ENCODE measurements around the gene ZCCHC24. TPM values are rescaled to one million over a fixed set of nuclear protein-coding genes. Genes with fewer than 3 reads are reported as not detected.

Gene ZCCHC24
- total RNA-seq, 1 donor from 2014 or later, result 2.7 TPM

GRCh38 chr10:79446758-79447084 lies 1.3 kb upstream of the ZCCHC24 start:
- peak in 1 of 2 donors; percentile 35 for DNase-seq (ENCODE audit: low read depth in 2 of 2)

GRCh38 chr10:79445977-79446757 lies 743 bp upstream of the ZCCHC24 start:
- DNase-seq (ENCODE audit: low read depth in 2 of 2), result no peak

GRCh38 chr10:79444199-79445119 lies 965 bp downstream of the ZCCHC24 start:
- DNase-seq (ENCODE audit: low read depth in 2 of 2), result peak in 1 of 2 donors; percentile 29

GRCh38 chr10:79443338-79444198 lies 1.9 kb downstream of the ZCCHC24 start:
- DNase-seq (ENCODE audit: low read depth in 2 of 2), result no peak

GRCh38 chr10:79442171-79443040 lies 3.0 kb downstream of the ZCCHC24 start:
- no peak for DNase-seq (ENCODE audit: low read depth in 2 of 2)

- no peak for DNase-seq (ENCODE audit: low read depth in 2 of 2)
Observed at GRCh38 chr10:79441433-79441832, 4.0 kb downstream of the ZCCHC24 start.

GRCh38 chr10:79440281-79440680 lies 5.1 kb downstream of the ZCCHC24 start:
- DNase-seq (ENCODE audit: low read depth in 2 of 2), result no peak

GRCh38 chr10:79438699-79439085 lies 6.7 kb downstream of the ZCCHC24 start:
- no peak for DNase-seq (ENCODE audit: low read depth in 2 of 2)

GRCh38 chr10:79438021-79438698 lies 7.3 kb downstream of the ZCCHC24 start:
- no peak for DNase-seq (ENCODE audit: low read depth in 2 of 2)

- no peak for DNase-seq (ENCODE audit: low read depth in 2 of 2)
Observed at GRCh38 chr10:79437111-79437814, 8.2 kb downstream of the ZCCHC24 start.

- DNase-seq (ENCODE audit: low read depth in 2 of 2), result no peak
Observed at GRCh38 chr10:79436850-79437103, 8.6 kb downstream of the ZCCHC24 start.

GRCh38 chr10:79436066-79436849 lies 9.2 kb downstream of the ZCCHC24 start:
- no peak for DNase-seq (ENCODE audit: low read depth in 2 of 2)

GRCh38 chr10:79435271-79436065 lies 10.0 kb downstream of the ZCCHC24 start:
- peak in 1 of 2 donors; percentile 47 for DNase-seq (ENCODE audit: low read depth in 2 of 2)

- peak in 1 of 2 donors; percentile 40 for DNase-seq (ENCODE audit: low read depth in 2 of 2)
Observed at GRCh38 chr10:79434821-79435251, 10.6 kb downstream of the ZCCHC24 start.

- DNase-seq (ENCODE audit: low read depth in 2 of 2), result no peak
Observed at GRCh38 chr10:79434223-79434687, 11.2 kb downstream of the ZCCHC24 start.

GRCh38 chr10:79433324-79434222 lies 11.9 kb downstream of the ZCCHC24 start:
- DNase-seq (ENCODE audit: low read depth in 2 of 2), result no peak

Measured in dermis microvascular lymphatic vessel endothelial cell (primary cell).